Osteocyte (in vitro differentiated cells): ENCODE results near the gene SEMA4F. TPM values are rescaled to one million over a fixed set of nuclear protein-coding genes. Genes with fewer than 3 reads are reported as not detected.

Experiments used
- DNase-seq: peaks from one replicate; pipeline ENCODE4 v3.0.0; 2021; ENCODE audit warnings: mixed read lengths; ENCODE audit not compliant: unreplicated experiment; ENCODE audit errors: extremely low spot score
- H3K27ac Mint-ChIP-seq: one replicate; pipeline ENCODE4 v1.8.0; 2021; ENCODE audit warnings: mild to moderate bottlenecking, mixed read lengths; ENCODE audit not compliant: unreplicated experiment
- H3K27me3 Mint-ChIP-seq: one replicate; pipeline ENCODE4 v1.8.0; 2021; ENCODE audit warnings: mixed read lengths; ENCODE audit not compliant: unreplicated experiment
- H3K36me3 Mint-ChIP-seq: one replicate; pipeline ENCODE4 v1.8.0; 2021; ENCODE audit warnings: mixed read lengths; ENCODE audit not compliant: unreplicated experiment
- H3K4me1 Mint-ChIP-seq: one replicate; pipeline ENCODE4 v1.8.0; 2021; ENCODE audit warnings: mixed read lengths; ENCODE audit not compliant: unreplicated experiment
- H3K4me3 Mint-ChIP-seq: one replicate; pipeline ENCODE4 v1.8.0; 2021; ENCODE audit warnings: mild to moderate bottlenecking, moderate library complexity, mixed read lengths; ENCODE audit not compliant: unreplicated experiment
- H3K9me3 Mint-ChIP-seq: one replicate; pipeline ENCODE4 v1.8.0; 2021; ENCODE audit warnings: mixed read lengths; ENCODE audit not compliant: unreplicated experiment
- CTCF ChIP-seq: fragments of 200-600 bp; sonication (generic); IDR thresholded peaks from 2 replicates; pipeline ENCODE4 v1.5.0; 2021; ENCODE audit warnings: antibody characterized with exemption, mild to moderate bottlenecking, moderate library complexity
- total RNA-seq: library from RNA; stranded (reverse); gene quantifications from 2 replicates; pipeline ENCODE4 v1.2.1, GENCODE V29; 2021

The SEMA4F gene
- total RNA-seq, 1 donor from 2014 or later, result 14.2 TPM

GRCh38 chr2:74688881-74689280 lies 34.8 kb downstream of the SEMA4F start:
- no peak for DNase-seq
- no peak for TF ChIP-seq CTCF
- no peak overlapping the region for H3K27ac Mint-ChIP-seq
- no peak overlapping the region for H3K4me3 Mint-ChIP-seq
- H3K36me3 Mint-ChIP-seq, result no peaks in the 10 kb centered on the region
- peaks cover 2% of the 10 kb centered on the region for H3K4me1 Mint-ChIP-seq
- peaks cover 31% of the 10 kb centered on the region for H3K27me3 Mint-ChIP-seq
- no peaks in the 10 kb centered on the region for H3K9me3 Mint-ChIP-seq

- Mint-ChIP-seq H3K4me1 (peaks cover 2% of the 10 kb centered on the region), H3K27ac (no peak overlapping the region), H3K9me3 (no peaks in the 10 kb centered on the region), H3K36me3 (no peaks in the 10 kb centered on the region), H3K27me3 (peaks cover 36% of the 10 kb centered on the region), H3K4me3 (no peak overlapping the region)
- DNase-seq, result no peak
- TF ChIP-seq CTCF, result no peak
Observed at GRCh38 chr2:74689671-74690070, 35.6 kb downstream of the SEMA4F start.

- H3K4me3 Mint-ChIP-seq, result no peak overlapping the region
- peaks cover 40% of the 10 kb centered on the region for H3K27me3 Mint-ChIP-seq
- peak; percentile 91 for TF ChIP-seq CTCF
- no peak for DNase-seq
- H3K27ac Mint-ChIP-seq, result no peak overlapping the region
- no peaks in the 10 kb centered on the region for H3K9me3 Mint-ChIP-seq
- H3K36me3 Mint-ChIP-seq, result no peaks in the 10 kb centered on the region
- H3K4me1 Mint-ChIP-seq, result peaks cover 2% of the 10 kb centered on the region
Observed at GRCh38 chr2:74690571-74690970, 36.5 kb downstream of the SEMA4F start.

- no peak for TF ChIP-seq CTCF
- H3K27me3 Mint-ChIP-seq, result peaks cover 39% of the 10 kb centered on the region
- H3K4me1 Mint-ChIP-seq, result peaks cover 2% of the 10 kb centered on the region
- H3K27ac Mint-ChIP-seq, result no peak overlapping the region
- H3K36me3 Mint-ChIP-seq, result no peaks in the 10 kb centered on the region
- no peak for DNase-seq
- no peak overlapping the region for H3K4me3 Mint-ChIP-seq
- H3K9me3 Mint-ChIP-seq, result no peaks in the 10 kb centered on the region
Observed at GRCh38 chr2:74691929-74692328, 37.9 kb downstream of the SEMA4F start.

- Mint-ChIP-seq H3K4me1 (peaks cover 2% of the 10 kb centered on the region), H3K9me3 (no peaks in the 10 kb centered on the region), H3K27me3 (peaks cover 27% of the 10 kb centered on the region), H3K4me3 (no peak overlapping the region), H3K27ac (no peak overlapping the region), H3K36me3 (no peaks in the 10 kb centered on the region)
- no peak for DNase-seq
- TF ChIP-seq CTCF, result no peak
Observed at GRCh38 chr2:74693213-74693612, 39.2 kb downstream of the SEMA4F start.
